GM12878 (cell line): ENCODE results near the gene SASH1. TPM values are rescaled to one million over a fixed set of nuclear protein-coding genes. Genes with fewer than 3 reads are reported as not detected.

Experiments
- ATAC-seq: fragments of 200-7000 bp; cut with Tn5 transposase; 3 replicates; pipeline ENCODE4 v1.9.1; 2020; ENCODE audit warnings: mild to moderate bottlenecking, moderate library complexity
- BruUV-seq: library from RNA; stranded (reverse); fragments of 400-500 nt; replicated peaks from 2 replicates; lab custom pipeline; 2021; lab: Mats Ljungman, UMichigan
- CTCF ChIA-PET: fragments of 300-600 bp; sonication (Branson Sonifier 250); formaldehyde crosslinking; extraction: SDS; loops from one replicate; lab custom pipeline; 2021; ENCODE audit warnings: inconsistent platforms; lab: Yijun Ruan, JAX
- POLR2A ChIA-PET: fragments of 350-600 bp; formaldehyde crosslinking; extraction: SDS; loops from one replicate; lab custom pipeline; 2021; ENCODE audit warnings: inconsistent platforms; lab: Charles Lee
- RAD21 ChIA-PET: fragments of 300-600 bp; sonication (Branson Sonifier 250); formaldehyde crosslinking; loops from one replicate; lab custom pipeline; 2023; ENCODE audit warnings: antibody characterized with exemption; ENCODE audit not compliant: unreplicated experiment; lab: Charles Lee
- SMC1A ChIA-PET: fragments of 300-600 bp; sonication (Branson Sonifier 250); formaldehyde crosslinking; loops from one replicate; lab custom pipeline; 2023; ENCODE audit not compliant: unreplicated experiment, uncharacterized antibody; lab: Charles Lee
- DNase-seq: peaks from one replicate; pipeline ENCODE4 v3.0.0-alpha.2; 2011; ENCODE audit warnings: low read depth, low spot score
- FAIRE-seq: peaks from 3 replicates; lab custom pipeline; 2011; peaks lifted over from hg19 to GRCh38; lab: Jason Lieb, UNC
- H2AFZ ChIP-seq: 2 replicates; pipeline ENCODE4 v1.6.0; 2011; ENCODE audit warnings: low read depth, low read length, control low read depth; ENCODE audit not compliant: control insufficient read depth
- H3K27ac ChIP-seq: 2 replicates; pipeline ENCODE4 v1.5.1; 2011; ENCODE audit warnings: control low read depth; ENCODE audit not compliant: control insufficient read depth, insufficient read depth
- H3K27me3 ChIP-seq, 2 experiments: replicated peaks in 1 of 2; 2 replicates each; pipeline versions ENCODE4 v1.6.0 to v1.6.1; 2011; ENCODE audit warnings: low read length in 1 of 2; ENCODE audit not compliant: control insufficient read depth in 2 of 2, insufficient read depth in 2 of 2
- H3K36me3 ChIP-seq, 2 experiments: 2 replicates each; pipeline ENCODE4 v1.5.1; 2011; ENCODE audit warnings: low read length in 1 of 2; ENCODE audit not compliant: control insufficient read depth in 2 of 2, insufficient read depth in 2 of 2
- H3K4me1 ChIP-seq: 2 replicates; pipeline ENCODE4 v1.6.1; 2011; ENCODE audit warnings: mild to moderate bottlenecking, low read length, moderate library complexity, mixed read lengths; ENCODE audit not compliant: control insufficient read depth, insufficient read depth
- H3K4me2 ChIP-seq: 2 replicates; pipeline ENCODE4 v1.6.0; 2011; ENCODE audit warnings: control low read depth; ENCODE audit not compliant: control insufficient read depth, insufficient read depth
- H3K4me3 ChIP-seq: fragments of 200-600 bp; sonication (generic); 2 replicates; pipeline ENCODE4 v1.5.1; 2016
- H3K79me2 ChIP-seq: 2 replicates; pipeline ENCODE4 v1.6.0; 2011; ENCODE audit warnings: low read length; ENCODE audit not compliant: control insufficient read depth, insufficient read depth
- H3K9ac ChIP-seq: 2 replicates; pipeline ENCODE4 v1.8.0; 2011; ENCODE audit warnings: low read length, control low read depth, mixed read lengths; ENCODE audit not compliant: control insufficient read depth, insufficient read depth
- H3K9me3 ChIP-seq: replicated peaks from 3 replicates; pipeline ENCODE4 v1.5.1; 2011; ENCODE audit warnings: mild to moderate bottlenecking, low read length; ENCODE audit not compliant: control insufficient read depth, insufficient read depth
- H4K20me1 ChIP-seq: 2 replicates; pipeline ENCODE4 v1.6.0; 2011; ENCODE audit not compliant: control insufficient read depth, insufficient read depth
- ATF3 ChIP-seq: IDR thresholded peaks from 2 replicates; pipeline ENCODE4 v1.6.1; 2011; ENCODE audit warnings: low read depth, mild to moderate bottlenecking, low read length, moderate library complexity, borderline replicate concordance; ENCODE audit errors: extremely low read depth
- BMI1 ChIP-seq: fragments of 450-650 bp; IDR thresholded peaks from 2 replicates; pipeline ENCODE4 v1.6.1; 2016; ENCODE audit warnings: mild to moderate bottlenecking, moderate library complexity, borderline replicate concordance
- BRCA1 ChIP-seq: IDR thresholded peaks from 2 replicates; pipeline ENCODE4 v1.6.1; 2011; ENCODE audit warnings: low read depth, low read length, improper control_type of control experiment
- IKZF1 ChIP-seq: fragments of 450-650 bp; conservative IDR thresholded peaks from 2 replicates; pipeline ENCODE4 v1.6.1; 2017; ENCODE audit warnings: antibody characterized with exemption, mild to moderate bottlenecking
- NR2C2 ChIP-seq: IDR thresholded peaks from 2 replicates; pipeline ENCODE4 v1.6.1; 2011; ENCODE audit warnings: borderline replicate concordance, low read depth; ENCODE audit not compliant: control insufficient read depth, insufficient read length
- NRF1 ChIP-seq: conservative IDR thresholded peaks from 2 replicates; pipeline ENCODE4 v1.6.1; 2011; ENCODE audit warnings: mild to moderate bottlenecking, low read depth, low read length, improper control_type of control experiment
- POU2F2 ChIP-seq: IDR thresholded peaks from 3 replicates; pipeline ENCODE4 v1.6.1; 2011; ENCODE audit warnings: low read depth, mild to moderate bottlenecking, low read length, borderline replicate concordance
- RAD21 ChIP-seq: IDR thresholded peaks from 2 replicates; pipeline ENCODE4 v1.6.1; 2011; ENCODE audit warnings: mild to moderate bottlenecking, low read depth, low read length, moderate library complexity; ENCODE audit not compliant: insufficient read depth
- SIN3A ChIP-seq: IDR thresholded peaks from 2 replicates; pipeline ENCODE4 v1.6.1; 2012; ENCODE audit warnings: low read depth, low read length, improper control_type of control experiment
- SMAD1 ChIP-seq: fragments of 450-650 bp; IDR thresholded peaks from 2 replicates; pipeline ENCODE4 v1.6.1; 2018; ENCODE audit warnings: mild to moderate bottlenecking, low read depth; ENCODE audit not compliant: partially characterized antibody
- SMAD5 ChIP-seq: IDR thresholded peaks from 2 replicates; pipeline ENCODE4 v1.6.1; 2016; ENCODE audit warnings: antibody characterized with exemption, low read depth
- WGBS: methylation state at CpG from one replicate; pipeline ENCODE4 v1.1.6; 2016; ENCODE audit warnings: low lambda C conversion rate; ENCODE audit not compliant: insufficient replicate concordance, insufficient coverage; ENCODE audit errors: missing lambda C conversion rate; 5-methylcytosine and 5-hydroxymethylcytosine counted together
- in situ Hi-C: fragments of 300-500 bp; cut with MboI; formaldehyde crosslinking; loops from 9 replicates; pipeline ENCODE4 v1.14.3; 2018; ENCODE audit warnings: mixed read lengths
- intact Hi-C: fragments of 100-400 bp; cut with micrococcal nuclease; formaldehyde crosslinking; loops from one replicate; pipeline ENCODE4 v1.14.2; 2022; ENCODE audit not compliant: unreplicated experiment
- polyA plus RNA-seq, 11 experiments: library from polyadenylated mRNA; depleted of rRNA in 4 of 11; unstranded in 6 of 11; stranded (reverse) in 5 of 11; fragments of >200 nt; fragmentation: Nextera tagmentation in 4 of 11; fragmentation: Illumina TruSeq in 1 of 11; extraction: Ambion mirVana in 4 of 11; extraction: Trizol in 1 of 11; gene quantifications; 1 replicate in 1 of 11; 2 replicates in 10 of 11; pipeline versions ENCODE4 v1.2.1 to v1.2.3, GENCODE V29; 2011 to 2016; ENCODE audit warnings: inconsistent platforms in 2 of 11, missing spikeins in 2 of 11, low read depth in 1 of 11
- total RNA-seq, 4 experiments: library from RNA; depleted of rRNA in 3 of 4; stranded (reverse); fragments of >200 nt in 3 of 4; fragmentation: Illumina TruSeq in 1 of 4; extraction: Trizol in 1 of 4; gene quantifications; 2 replicates each; pipeline versions ENCODE4 v1.2.1 to v1.2.3, GENCODE V29; 2013 to 2021
- TF ChIP-seq, protein P1 (sequence below): fragments of 450-650 bp; IDR thresholded peaks from 2 replicates; pipeline ENCODE4 v1.6.1; 2017; ENCODE audit warnings: mild to moderate bottlenecking, moderate library complexity

The SASH1 gene
- total and polyA plus RNA-seq, 10 of the 15 experiments (the other 5 are each of a cell fraction or from before 2014, with no cell fraction given): 0.01 to 0.73 (median 0.14) TPM; not detected in 4

- no peaks in the 10 kb centered on the region for H3K36me3 ChIP-seq
- no peak overlapping the region for H2AFZ ChIP-seq
- intact Hi-C loops: no loop called here
- in situ Hi-C loops: no loop called here
- H3K4me1 ChIP-seq: no peaks in the 10 kb centered on the region
- no TSS peak for BruUV-seq
- no peak overlapping the region for H3K9ac ChIP-seq
- no peak overlapping the region for H3K27ac ChIP-seq
- ChIA-PET SMC1A (no interaction called here), POLR2A (no interaction called here), CTCF (interaction anchor here (1.1 to 1.4 kb wide), 2 partner anchors 278 to 282 kb away, joined by 3 to 4 read pairs; no protein-coding TSS in a partner anchor), RAD21 (no interaction called here)
- DNase-seq: no peak
- H3K4me2 ChIP-seq: no peak overlapping the region
- no peak for FAIRE-seq
- H3K27me3 ChIP-seq: no peaks in the 10 kb centered on the region; a peak in 2 of 4 replicates
- 14% methylated on average over 4 of the region's 4 CpGs for WGBS
- no peaks in the 10 kb centered on the region for H3K79me2 ChIP-seq
- no peak overlapping the region for H3K4me3 ChIP-seq
- H4K20me1 ChIP-seq: no peaks in the 10 kb centered on the region
- no peak for ATAC-seq
- no peak for TF ChIP-seq BRCA1
- TF ChIP-seq SIN3A: no peak
- no peak for TF ChIP-seq NR2C2
- no peaks in the 10 kb centered on the region for H3K9me3 ChIP-seq
These were observed 116.6 kb downstream of the SASH1 start for GRCh38 chr6:148459238-148459637.

DNA sequence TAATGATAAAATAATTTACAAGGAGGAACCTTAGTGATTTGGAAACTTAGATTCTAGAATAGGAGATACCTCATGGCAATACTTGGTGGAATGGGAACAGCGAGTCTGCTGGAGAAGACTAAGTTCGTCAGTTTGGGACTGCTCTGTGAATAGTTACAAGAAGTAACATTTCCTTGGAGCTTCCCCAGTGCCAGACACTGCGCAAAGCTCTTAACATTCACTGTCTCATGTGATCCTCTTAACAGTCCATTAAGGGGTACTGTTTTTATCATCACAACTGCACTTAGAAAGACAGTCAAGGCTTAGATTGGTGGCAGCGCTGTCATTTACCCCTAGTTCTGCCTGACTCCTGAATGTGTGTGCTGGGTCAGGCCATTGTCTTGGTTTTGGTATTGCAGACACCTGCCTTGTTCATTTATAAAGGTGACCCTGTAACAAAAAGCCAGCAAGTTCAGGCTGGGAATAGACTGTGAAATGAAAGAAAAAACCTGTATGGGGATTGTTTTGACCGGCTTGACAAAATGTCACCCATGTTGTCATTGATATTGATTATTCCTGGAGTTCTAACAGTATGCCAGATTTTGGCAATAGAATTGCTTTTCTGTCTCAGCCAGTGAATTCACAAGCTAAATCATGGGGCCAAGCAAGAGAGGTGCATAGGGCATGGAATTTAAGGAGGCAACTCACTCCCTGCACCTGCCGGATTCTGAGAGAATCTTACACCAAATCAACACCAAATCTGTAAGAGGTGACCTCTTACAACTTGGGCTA, 118.4 kb downstream of the SASH1 start:
- DNase-seq: no peak
- Histone ChIP-seq H3K79me2 (no peaks in the 10 kb centered on the region), H3K4me2 (no peak overlapping the region), H3K36me3 (no peaks in the 10 kb centered on the region), H3K4me1 (no peaks in the 10 kb centered on the region), H3K4me3 (no peak overlapping the region), H3K9me3 (no peaks in the 10 kb centered on the region), H4K20me1 (no peaks in the 10 kb centered on the region), H3K27ac (no peak overlapping the region), H3K27me3 (no peaks in the 10 kb centered on the region; a peak in 1 of 4 replicates), H3K9ac (no peak overlapping the region), H2AFZ (no peak overlapping the region)
- in situ Hi-C loops: loop anchor here (5.0 kb wide), 1 partner anchor 274 kb away; no protein-coding TSS in a partner anchor
- intact Hi-C loops: loop anchor here (10.0 kb wide), 2 partner anchors 956 to 1066 kb away; partner anchors contain the start of gene SAMD5
- no peak for FAIRE-seq
- RAD21 ChIA-PET: no interaction called here
- no peak for ATAC-seq
- no TSS peak for BruUV-seq
- SMC1A ChIA-PET: interaction anchor here (1.4 kb wide), 1 partner anchor 284 kb away, joined by 3 read pairs; no protein-coding TSS in a partner anchor
- CTCF ChIA-PET: interaction anchor here (1.1 to 1.3 kb wide), 2 partner anchors 24 to 284 kb away, joined by 3 to 4 read pairs; no protein-coding TSS in a partner anchor
- POLR2A ChIA-PET: no interaction called here
- 32% methylated on average over 6 of the region's 6 CpGs for WGBS
- TF ChIP-seq SMAD5 (no peak), BMI1 (no peak), IKZF1 (no peak), POU2F2 (no peak), NRF1 (no peak), SMAD1 (no peak), RAD21 (no peak), ATF3 (no peak)
- TF ChIP-seq, protein P1, sequence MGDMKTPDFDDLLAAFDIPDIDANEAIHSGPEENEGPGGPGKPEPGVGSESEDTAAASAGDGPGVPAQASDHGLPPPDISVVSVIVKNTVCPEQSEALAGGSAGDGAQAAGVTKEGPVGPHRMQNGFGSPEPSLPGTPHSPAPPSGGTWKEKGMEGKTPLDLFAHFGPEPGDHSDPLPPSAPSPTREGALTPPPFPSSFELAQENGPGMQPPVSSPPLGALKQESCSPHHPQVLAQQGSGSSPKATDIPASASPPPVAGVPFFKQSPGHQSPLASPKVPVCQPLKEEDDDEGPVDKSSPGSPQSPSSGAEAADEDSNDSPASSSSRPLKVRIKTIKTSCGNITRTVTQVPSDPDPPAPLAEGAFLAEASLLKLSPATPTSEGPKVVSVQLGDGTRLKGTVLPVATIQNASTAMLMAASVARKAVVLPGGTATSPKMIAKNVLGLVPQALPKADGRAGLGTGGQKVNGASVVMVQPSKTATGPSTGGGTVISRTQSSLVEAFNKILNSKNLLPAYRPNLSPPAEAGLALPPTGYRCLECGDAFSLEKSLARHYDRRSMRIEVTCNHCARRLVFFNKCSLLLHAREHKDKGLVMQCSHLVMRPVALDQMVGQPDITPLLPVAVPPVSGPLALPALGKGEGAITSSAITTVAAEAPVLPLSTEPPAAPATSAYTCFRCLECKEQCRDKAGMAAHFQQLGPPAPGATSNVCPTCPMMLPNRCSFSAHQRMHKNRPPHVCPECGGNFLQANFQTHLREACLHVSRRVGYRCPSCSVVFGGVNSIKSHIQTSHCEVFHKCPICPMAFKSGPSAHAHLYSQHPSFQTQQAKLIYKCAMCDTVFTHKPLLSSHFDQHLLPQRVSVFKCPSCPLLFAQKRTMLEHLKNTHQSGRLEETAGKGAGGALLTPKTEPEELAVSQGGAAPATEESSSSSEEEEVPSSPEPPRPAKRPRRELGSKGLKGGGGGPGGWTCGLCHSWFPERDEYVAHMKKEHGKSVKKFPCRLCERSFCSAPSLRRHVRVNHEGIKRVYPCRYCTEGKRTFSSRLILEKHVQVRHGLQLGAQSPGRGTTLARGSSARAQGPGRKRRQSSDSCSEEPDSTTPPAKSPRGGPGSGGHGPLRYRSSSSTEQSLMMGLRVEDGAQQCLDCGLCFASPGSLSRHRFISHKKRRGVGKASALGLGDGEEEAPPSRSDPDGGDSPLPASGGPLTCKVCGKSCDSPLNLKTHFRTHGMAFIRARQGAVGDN: no peak
